ENCODE measurements around the gene LSAMP. TPM values are rescaled to one million over a fixed set of nuclear protein-coding genes. Genes with fewer than 3 reads are reported as not detected.

Gene LSAMP
- total and polyA plus RNA-seq, 9 of the 15 experiments (the other 6 are each of a cell fraction or from before 2014, with no cell fraction given) = 0.09 to 0.11 TPM; not detected in 7

DNA sequence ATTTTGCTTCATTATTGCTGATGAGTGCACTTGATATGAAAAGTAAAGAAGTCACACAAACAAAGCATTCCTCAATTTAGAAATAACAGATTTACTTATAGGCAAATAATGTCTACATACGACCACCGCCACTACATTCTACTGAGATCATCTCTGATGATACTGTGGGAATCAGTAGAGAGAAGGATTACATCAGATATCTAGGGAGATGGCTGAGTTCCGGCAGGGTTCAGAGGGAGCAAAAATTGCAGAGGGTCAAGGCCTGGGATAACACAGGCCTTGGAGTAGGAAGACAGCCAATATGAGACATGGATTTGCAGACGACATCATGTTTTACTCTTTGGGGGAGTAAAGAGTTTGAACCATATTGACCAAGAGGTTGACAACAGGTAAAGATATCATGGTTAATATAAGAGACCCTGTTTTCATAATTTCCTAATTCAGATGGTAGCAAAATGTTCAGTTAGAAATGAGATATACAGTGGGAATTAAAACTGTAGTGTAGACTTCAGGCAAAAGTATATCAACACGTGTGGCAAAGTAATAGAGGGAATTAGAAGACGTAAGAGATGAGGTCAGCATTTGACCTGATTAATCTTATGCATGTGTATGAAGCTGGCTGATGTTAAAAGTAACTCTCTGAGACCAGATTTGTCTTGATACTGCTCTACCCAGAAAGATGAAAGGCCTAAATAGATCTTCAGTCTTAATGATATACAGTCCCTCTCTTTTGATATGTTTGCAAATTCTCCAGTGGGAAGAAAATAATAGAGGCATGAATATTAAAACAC is 15.6 kb downstream of the LSAMP start:
- no peak for TF ChIP-seq ZNF518B (CRISPR knock-in tag; IDR thresholded peaks at IDR 0.05)
- TF ChIP-seq SMAD1 (IDR thresholded peaks at IDR 0.05; ENCODE audit: low read depth, low read length, partially characterized antibody) = no peak
- TF ChIP-seq EHMT2 (IDR thresholded peaks at IDR 0.05) = no peak
- TF ChIP-seq TRIM25 (IDR thresholded peaks at IDR 0.05; ENCODE audit: borderline replicate concordance) = no peak
- no peak for TF ChIP-seq TCF7 (IDR thresholded peaks at IDR 0.05; ENCODE audit: borderline replicate concordance)
- TF ChIP-seq NEUROD1 (IDR thresholded peaks at IDR 0.05; ENCODE audit: borderline replicate concordance, low read depth, low read length, partially characterized antibody) = no peak
- TF ChIP-seq SREBF2 (CRISPR knock-in tag; IDR thresholded peaks at IDR 0.05) = no peak
- TF ChIP-seq NONO (IDR thresholded peaks at IDR 0.05; ENCODE audit: low read depth in 2 of 2, low read length in 1 of 2) = no peak
- no peak for TF ChIP-seq TCFL5 (CRISPR knock-in tag; conservative IDR thresholded peaks at IDR 0.05)
- no peak for TF ChIP-seq KDM1A (IDR thresholded peaks at IDR 0.05)
- TF ChIP-seq ZNF589 (CRISPR knock-in tag; IDR thresholded peaks at IDR 0.05; ENCODE audit: low read depth) = no peak
- no peak for TF ChIP-seq RBM17 (IDR thresholded peaks at IDR 0.05; ENCODE audit: borderline replicate concordance, low read depth, low read length)
- TF ChIP-seq ZNF408 (CRISPR knock-in tag; IDR thresholded peaks at IDR 0.05; ENCODE audit: low read depth) = no peak
- no peak for TF ChIP-seq ZNF699 (CRISPR knock-in tag; IDR thresholded peaks at IDR 0.05; ENCODE audit: insufficient replicate concordance)
- no peak for TF ChIP-seq ESRRB (CRISPR knock-in tag; IDR thresholded peaks at IDR 0.05; ENCODE audit: borderline replicate concordance)
- DNase-seq (ENCODE audit: extremely low read depth in 1 of 4, low spot score in 3 of 4) (no peak), ATAC-seq (no peak), FAIRE-seq (no peak)
- Histone ChIP-seq H3K9me1 (ENCODE audit: control insufficient read depth, insufficient read depth, low read length) (no peaks in the 10 kb centered on the region), H3K4me1 (replicated peaks in 1 of 2; ENCODE audit: control insufficient read depth in 2 of 2, insufficient read depth in 2 of 2, low read length in 2 of 2) (no peaks in the 10 kb centered on the region), H4K20me1 (replicated peaks; ENCODE audit: control insufficient read depth, insufficient read depth, low read length) (no peaks in the 10 kb centered on the region), H3K27ac (ENCODE audit: extremely low read depth, low read depth, low read length) (no peak overlapping the region), H3K9ac (ENCODE audit: insufficient read depth in 1 of 2, low read depth in 2 of 2, low read length in 2 of 2) (no peak overlapping the region), H3K4me3 (no peak overlapping the region), H2AFZ (ENCODE audit: low read depth, low read length) (no peak overlapping the region), H3K27me3 (ENCODE audit: control insufficient read depth in 2 of 2, insufficient read depth in 2 of 2, low read length in 2 of 2) (no peaks in the 10 kb centered on the region), H3K9me3 (replicated peaks; ENCODE audit: control insufficient read depth, insufficient read depth, low read depth, low read length) (no peaks in the 10 kb centered on the region), H3K36me3 (ENCODE audit: control insufficient read depth, insufficient read depth, low read length) (no peaks in the 10 kb centered on the region), H3K4me2 (ENCODE audit: insufficient read depth, low read length) (no peak overlapping the region), H3K79me2 (ENCODE audit: control insufficient read depth, insufficient read depth, low read length) (no peaks in the 10 kb centered on the region)
- WGBS (ENCODE audit: insufficient coverage, low coverage, missing lambda C conversion rate) = 0% methylated on average over 5 of the region's 6 CpGs
- ChIA-PET POLR2A (no interaction called here), CTCF (ENCODE audit: low intra/inter-chr PET ratio) (no interaction called here)
- intact Hi-C loops (cut with micrococcal nuclease) (no loop called here), in situ Hi-C loops (cut with MboI) (no loop called here)
- BruUV-seq (replicated peaks) = no TSS peak
